ENCODE results near the gene FOXRED1.

Gene FOXRED1

DNA sequence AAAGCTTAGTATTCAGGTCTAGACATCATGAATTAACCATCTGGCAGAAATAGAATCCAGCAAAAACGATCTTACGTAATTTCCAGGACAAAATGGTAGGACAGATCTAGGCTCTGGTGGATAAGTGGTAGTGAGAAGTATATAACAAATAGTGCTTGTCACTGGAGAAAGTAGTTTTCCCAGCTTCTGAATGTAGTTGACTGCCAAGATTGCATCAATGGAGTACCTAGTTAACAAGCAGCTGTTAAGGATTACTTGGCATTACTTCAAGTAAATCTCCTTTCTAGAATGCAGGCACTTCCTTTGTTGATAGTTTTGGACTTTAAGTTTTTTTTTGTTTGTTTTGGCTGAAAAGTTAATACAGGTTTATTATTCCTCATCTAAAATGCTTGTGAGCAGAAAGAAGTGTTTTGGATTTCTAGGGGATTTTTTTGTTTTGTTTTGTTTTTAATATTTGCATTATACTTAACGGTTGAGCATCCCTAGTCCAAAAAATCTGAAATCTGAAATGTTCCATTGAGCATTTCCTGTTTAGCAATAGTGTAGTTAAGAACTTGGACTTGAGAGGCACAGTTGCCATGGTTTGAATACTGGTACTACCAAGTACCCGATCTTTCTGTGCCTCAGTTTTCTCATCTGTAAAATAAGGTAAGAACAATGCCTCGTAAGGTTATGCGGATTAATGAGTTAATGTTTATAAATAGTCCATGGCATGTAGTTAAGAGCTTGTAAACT lies 37.1 kb upstream of the FOXRED1 start:
- Histone ChIP-seq H3K9me2 (replicated peaks; ENCODE audit: insufficient read depth, low read length) (no peaks in the 10 kb centered on the region), H2AFZ (ENCODE audit: low read length) (no peak overlapping the region), H3K36me3 (replicated peaks; ENCODE audit: insufficient read depth, low read length) (no peaks in the 10 kb centered on the region), H3K9ac (ENCODE audit: low read length) (no peak overlapping the region), H3K4me1 (ENCODE audit: low read length) (no peaks in the 10 kb centered on the region), H3K9me3 (replicated peaks; ENCODE audit: insufficient read depth, low read length) (no peaks in the 10 kb centered on the region), H3K79me2 (ENCODE audit: low read length) (no peaks in the 10 kb centered on the region), H4K20me1 (ENCODE audit: insufficient read depth, low read length) (no peaks in the 10 kb centered on the region), H3K4me2 (ENCODE audit: low read depth, low read length) (no peak overlapping the region), H3F3A (ENCODE audit: insufficient read depth, low read length) (no peaks in the 10 kb centered on the region), H3K27ac (ENCODE audit: low read length) (no peak overlapping the region), H3K4me3 (ENCODE audit: low read length) (no peak overlapping the region), H3K27me3 (replicated peaks; ENCODE audit: insufficient read depth, low read length) (no peaks in the 10 kb centered on the region)
- no peak for TF ChIP-seq EZH2 (optimal IDR thresholded peaks at IDR 0.05; ENCODE audit: low read depth, low read length)
- no peak for TF ChIP-seq EZH2phosphoT487 (IDR thresholded peaks at IDR 0.05; ENCODE audit: low read length)
- no peak for TF ChIP-seq CTCF (IDR thresholded peaks at IDR 0.05; ENCODE audit: low read length)
- DNase-seq: no peak

DNA sequence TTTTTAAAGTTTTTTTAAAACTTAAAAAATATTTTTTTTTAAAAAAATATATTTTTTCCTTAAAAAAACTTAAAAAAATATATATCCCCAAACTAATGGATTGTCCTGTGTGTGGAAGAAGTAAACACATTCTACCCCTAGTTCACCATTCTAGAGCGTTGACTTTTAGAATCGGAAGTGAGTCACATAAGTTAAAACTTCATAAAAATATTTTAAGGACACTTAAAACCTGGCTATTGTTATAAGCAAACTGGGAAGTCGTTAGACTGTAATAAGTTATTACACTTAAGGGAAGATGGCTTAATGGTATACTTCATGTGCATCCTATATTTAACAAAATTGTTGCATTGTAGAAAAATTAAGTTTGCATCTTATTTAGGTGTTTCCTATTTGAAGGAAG lies 36.3 kb upstream of the FOXRED1 start:
- H3K9ac ChIP-seq (ENCODE audit: low read length): no peak overlapping the region
- H3K4me2 ChIP-seq (ENCODE audit: low read depth, low read length): no peak overlapping the region
- H3F3A ChIP-seq (ENCODE audit: insufficient read depth, low read length): no peaks in the 10 kb centered on the region
- no peaks in the 10 kb centered on the region for H3K36me3 ChIP-seq (replicated peaks; ENCODE audit: insufficient read depth, low read length)
- no peaks in the 10 kb centered on the region for H3K27me3 ChIP-seq (replicated peaks; ENCODE audit: insufficient read depth, low read length)
- no peaks in the 10 kb centered on the region for H3K9me2 ChIP-seq (replicated peaks; ENCODE audit: insufficient read depth, low read length)
- H3K79me2 ChIP-seq (ENCODE audit: low read length): no peaks in the 10 kb centered on the region
- no peak for DNase-seq
- no peak overlapping the region for H3K27ac ChIP-seq (ENCODE audit: low read length)
- H2AFZ ChIP-seq (ENCODE audit: low read length): no peak overlapping the region
- H3K4me1 ChIP-seq (ENCODE audit: low read length): no peaks in the 10 kb centered on the region
- no peak for TF ChIP-seq CTCF (IDR thresholded peaks at IDR 0.05; ENCODE audit: low read length)
- TF ChIP-seq EZH2phosphoT487 (IDR thresholded peaks at IDR 0.05; ENCODE audit: low read length): no peak
- no peak for TF ChIP-seq EZH2 (optimal IDR thresholded peaks at IDR 0.05; ENCODE audit: low read depth, low read length)
- H4K20me1 ChIP-seq (ENCODE audit: insufficient read depth, low read length): no peaks in the 10 kb centered on the region
- no peak overlapping the region for H3K4me3 ChIP-seq (ENCODE audit: low read length)
- no peaks in the 10 kb centered on the region for H3K9me3 ChIP-seq (replicated peaks; ENCODE audit: insufficient read depth, low read length)

DNA sequence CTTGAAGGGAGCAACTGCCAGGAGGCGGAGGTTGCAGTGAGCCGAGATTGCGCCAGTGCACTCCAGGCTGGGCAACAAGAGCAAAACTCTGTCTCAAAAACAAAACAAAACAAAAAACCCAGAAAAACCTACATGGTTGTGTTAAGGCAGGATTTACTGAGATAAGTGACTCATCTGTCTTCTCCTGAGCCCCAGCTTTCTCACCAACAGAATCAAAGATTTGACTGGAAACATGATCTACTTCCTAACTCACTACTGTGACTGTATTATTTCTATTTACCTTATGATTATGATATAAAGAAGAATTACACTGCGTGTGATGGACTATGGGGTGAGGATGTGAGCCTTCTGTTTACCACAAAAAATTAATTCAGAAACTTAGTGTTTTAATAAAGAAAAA lies 35.6 kb upstream of the FOXRED1 start:
- Histone ChIP-seq H3K4me1 (ENCODE audit: low read length) (no peaks in the 10 kb centered on the region), H4K20me1 (ENCODE audit: insufficient read depth, low read length) (no peaks in the 10 kb centered on the region), H3K9ac (ENCODE audit: low read length) (no peak overlapping the region), H3K4me3 (ENCODE audit: low read length) (no peak overlapping the region), H3K36me3 (replicated peaks; ENCODE audit: insufficient read depth, low read length) (no peaks in the 10 kb centered on the region), H3K4me2 (ENCODE audit: low read depth, low read length) (no peak overlapping the region), H3F3A (ENCODE audit: insufficient read depth, low read length) (no peaks in the 10 kb centered on the region), H3K79me2 (ENCODE audit: low read length) (no peaks in the 10 kb centered on the region), H3K9me2 (replicated peaks; ENCODE audit: insufficient read depth, low read length) (no peaks in the 10 kb centered on the region), H3K27ac (ENCODE audit: low read length) (no peak overlapping the region), H2AFZ (ENCODE audit: low read length) (no peak overlapping the region), H3K27me3 (replicated peaks; ENCODE audit: insufficient read depth, low read length) (no peaks in the 10 kb centered on the region), H3K9me3 (replicated peaks; ENCODE audit: insufficient read depth, low read length) (no peaks in the 10 kb centered on the region)
- no peak for DNase-seq
- TF ChIP-seq CTCF (IDR thresholded peaks at IDR 0.05; ENCODE audit: low read length) (no peak), EZH2phosphoT487 (IDR thresholded peaks at IDR 0.05; ENCODE audit: low read length) (no peak), EZH2 (optimal IDR thresholded peaks at IDR 0.05; ENCODE audit: low read depth, low read length) (no peak)

All from MM.1S (cell line).